MCF 10A (cell line): ENCODE results near the gene SMOC2. TPM values are rescaled to one million over a fixed set of nuclear protein-coding genes. Genes with fewer than 3 reads are reported as not detected.

Experiments used
- BruUV-seq: library from RNA; stranded (reverse); fragments of 400-500 nt; replicated peaks from 2 replicates; lab custom pipeline; 2021; lab: Mats Ljungman, UMichigan
- CTCF ChIA-PET: fragments of 300-600 bp; sonication (Branson Sonifier 250); formaldehyde crosslinking; extraction: SDS; loops from one replicate; lab custom pipeline; 2021; ENCODE audit warnings: antibody characterized with exemption, inconsistent platforms; lab: Yijun Ruan, JAX
- POLR2A ChIA-PET: fragments of 300-600, 350-650 bp; sonication (Branson Sonifier 250); formaldehyde crosslinking; extraction: SDS; loops from one replicate; lab custom pipeline; 2020; ENCODE audit warnings: antibody characterized with exemption, inconsistent platforms; lab: Yijun Ruan, JAX
- DNase-seq: peaks from one replicate; pipeline ENCODE4 v3.0.0-alpha.2; 2018; ENCODE audit not compliant: unreplicated experiment
- H3K27ac Mint-ChIP-seq: one replicate; pipeline ENCODE4 v1.8.0; 2022; ENCODE audit warnings: mild to moderate bottlenecking, low read depth, mixed read lengths; ENCODE audit not compliant: unreplicated experiment
- H3K27me3 Mint-ChIP-seq: one replicate; pipeline ENCODE4 v1.8.0; 2022; ENCODE audit warnings: mixed read lengths; ENCODE audit not compliant: insufficient read depth, unreplicated experiment
- H3K36me3 Mint-ChIP-seq: one replicate; pipeline ENCODE4 v1.8.0; 2022; ENCODE audit warnings: mild to moderate bottlenecking, moderate library complexity, mixed read lengths; ENCODE audit not compliant: insufficient read depth, unreplicated experiment
- H3K4me1 Mint-ChIP-seq: one replicate; pipeline ENCODE4 v1.8.0; 2022; ENCODE audit warnings: mixed read lengths; ENCODE audit not compliant: insufficient read depth, unreplicated experiment
- H3K4me3 Mint-ChIP-seq: one replicate; pipeline ENCODE4 v1.8.0; 2022; ENCODE audit warnings: mild to moderate bottlenecking, moderate library complexity, mixed read lengths; ENCODE audit not compliant: unreplicated experiment
- H3K9me3 Mint-ChIP-seq: one replicate; pipeline ENCODE4 v1.8.0; 2022; ENCODE audit warnings: mixed read lengths; ENCODE audit not compliant: unreplicated experiment
- CTCF ChIP-seq: fragments of 200-600 bp; IDR thresholded peaks from one replicate; pipeline ENCODE4 v1.8.0; 2022; ENCODE audit warnings: antibody characterized with exemption, mild to moderate bottlenecking; ENCODE audit not compliant: unreplicated experiment
- intact Hi-C: fragments of 100-400 bp; cut with micrococcal nuclease; formaldehyde crosslinking; loops from 2 replicates; pipeline ENCODE4 v1.14.1; 2022
- total RNA-seq: library from RNA; stranded (reverse); gene quantifications from 2 replicates; pipeline ENCODE4 v1.2.3, GENCODE V29; 2022

Gene SMOC2
- total RNA-seq, 1 experiment from 2014 or later = not detected

GRCh38 chr6:168504366-168504765 is 63.4 kb downstream of the SMOC2 start:
- Mint-ChIP-seq H3K36me3 (no peaks in the 10 kb centered on the region), H3K27ac (no peak overlapping the region), H3K27me3 (peaks cover 97% of the 10 kb centered on the region), H3K9me3 (no peaks in the 10 kb centered on the region), H3K4me3 (no peak overlapping the region), H3K4me1 (no peaks in the 10 kb centered on the region)
- ChIA-PET CTCF (interaction anchor here (0.6 to 0.7 kb wide), 2 partner anchors 81 to 369 kb away, joined by 3 to 5 read pairs; no protein-coding TSS in a partner anchor), POLR2A (no interaction called here)
- intact Hi-C loops = no loop called here
- no peak for DNase-seq
- BruUV-seq = no TSS peak
- no peak for TF ChIP-seq CTCF

GRCh38 chr6:168506460-168506859 is 65.5 kb downstream of the SMOC2 start:
- Mint-ChIP-seq H3K4me1 (no peaks in the 10 kb centered on the region), H3K27ac (no peak overlapping the region), H3K27me3 (peaks cover 98% of the 10 kb centered on the region), H3K9me3 (no peaks in the 10 kb centered on the region), H3K36me3 (no peaks in the 10 kb centered on the region), H3K4me3 (no peak overlapping the region)
- DNase-seq = no peak
- TF ChIP-seq CTCF = no peak
- ChIA-PET POLR2A (no interaction called here), CTCF (interaction anchor here (0.6 to 1.0 kb wide), 2 partner anchors 15 to 119 kb away, joined by 3 read pairs; no protein-coding TSS in a partner anchor)
- no TSS peak for BruUV-seq
- intact Hi-C loops = no loop called here

- CTCF ChIA-PET = interaction anchor here (0.6 to 1.0 kb wide), 3 partner anchors 14 to 120 kb away, joined by 3 read pairs; no protein-coding TSS in a partner anchor
- H3K27me3 Mint-ChIP-seq = peaks cover 92% of the 10 kb centered on the region
These were observed 66.3 kb downstream of the SMOC2 start for GRCh38 chr6:168507297-168507696.

GRCh38 chr6:168507730-168508129 is 66.7 kb downstream of the SMOC2 start:
- no TSS peak for BruUV-seq
- H3K27me3 Mint-ChIP-seq = peaks cover 88% of the 10 kb centered on the region
- DNase-seq = no peak
- no peaks in the 10 kb centered on the region for H3K4me1 Mint-ChIP-seq
- ChIA-PET POLR2A (no interaction called here), CTCF (interaction anchor here (0.6 kb wide), 2 partner anchors 53 to 120 kb away, joined by 3 to 4 read pairs; no protein-coding TSS in a partner anchor)
- no peaks in the 10 kb centered on the region for H3K36me3 Mint-ChIP-seq
- H3K27ac Mint-ChIP-seq = no peak overlapping the region
- no peaks in the 10 kb centered on the region for H3K9me3 Mint-ChIP-seq
- TF ChIP-seq CTCF = no peak
- no peak overlapping the region for H3K4me3 Mint-ChIP-seq
- intact Hi-C loops = no loop called here

More at GRCh38 chr6:168507297-168507696, 66.3 kb downstream of the SMOC2 start:
- BruUV-seq = no TSS peak
- POLR2A ChIA-PET = no interaction called here
- intact Hi-C loops = no loop called here
- no peak for TF ChIP-seq CTCF
- DNase-seq = no peak
- no peaks in the 10 kb centered on the region for H3K4me1 Mint-ChIP-seq
- no peak overlapping the region for H3K4me3 Mint-ChIP-seq
- H3K9me3 Mint-ChIP-seq = no peaks in the 10 kb centered on the region
- no peaks in the 10 kb centered on the region for H3K36me3 Mint-ChIP-seq
- no peak overlapping the region for H3K27ac Mint-ChIP-seq
